Lower lobe of right lung (tissue), 2 donors: ENCODE results near the gene HDAC7. TPM values are rescaled to one million over a fixed set of nuclear protein-coding genes. Genes with fewer than 3 reads are reported as not detected.

Source experiments
- ATAC-seq, 2 donors: fragments of 200-7000 bp; cut with Tn5 transposase; one replicate each; pipeline ENCODE4 v1.9.1; 2020 to 2022; ENCODE audit warnings: mild to moderate bottlenecking in 2 of 2, moderate library complexity in 2 of 2
- DNase-seq: peaks from one replicate; pipeline ENCODE4 v3.0.0-alpha.2; 2020
- H3K27ac ChIP-seq: fragments of 200-600 bp; one replicate; pipeline ENCODE4 v1.8.0; 2022
- H3K27me3 ChIP-seq: fragments of 200-600 bp; one replicate; pipeline ENCODE4 v1.8.0; 2022; ENCODE audit warnings: low read depth
- H3K36me3 ChIP-seq: fragments of 200-600 bp; one replicate; pipeline ENCODE4 v1.8.0; 2022; ENCODE audit warnings: mild to moderate bottlenecking
- H3K4me1 ChIP-seq: fragments of 200-600 bp; one replicate; pipeline ENCODE4 v1.8.0; 2022
- H3K4me3 ChIP-seq: fragments of 200-600 bp; one replicate; pipeline ENCODE4 v1.8.0; 2022; ENCODE audit warnings: mild to moderate bottlenecking
- H3K9me3 ChIP-seq: fragments of 200-600 bp; one replicate; pipeline ENCODE4 v1.8.0; 2022
- CTCF ChIP-seq: fragments of 200-600 bp; IDR thresholded peaks from one replicate; pipeline ENCODE4 v1.8.0; 2022; ENCODE audit warnings: antibody characterized with exemption, mild to moderate bottlenecking
- intact Hi-C: fragments of 100-400 bp; cut with DNase I; formaldehyde crosslinking; loops from one replicate; pipeline ENCODE4 v1.11.0; 2022
- total RNA-seq: library from RNA; stranded (reverse); fragmentation: NEBNext Ultra II Directional; extraction: Animal tissue kit (Norgen Biotek cat#: 25700); gene quantifications from one replicate; pipeline ENCODE4 v1.2.1, GENCODE V29; 2021
- donor health status: DM: no; HTN: yes; CAD: no; lungs with severe emphysema.

The HDAC7 gene
- total RNA-seq, 1 donor from 2014 or later: 104 TPM

GRCh38 chr12:47748507-47748828 is 71.2 kb downstream of the HDAC7 start:
- no peaks in the 10 kb centered on the region for H3K9me3 ChIP-seq
- H3K4me3 ChIP-seq: no peak overlapping the region
- no peaks in the 10 kb centered on the region for H3K27me3 ChIP-seq
- peaks cover 53% of the 10 kb centered on the region for H3K36me3 ChIP-seq
- DNase-seq (no peak), ATAC-seq (no peak)
- TF ChIP-seq CTCF: no peak
- H3K27ac ChIP-seq: no peak overlapping the region
- H3K4me1 ChIP-seq: peaks cover 18% of the 10 kb centered on the region
- intact Hi-C loops: no loop called here

- no peak overlapping the region for H3K27ac ChIP-seq
- H3K4me1 ChIP-seq: peaks cover 12% of the 10 kb centered on the region
- H3K9me3 ChIP-seq: no peaks in the 10 kb centered on the region
- H3K27me3 ChIP-seq: no peaks in the 10 kb centered on the region
- peaks cover 53% of the 10 kb centered on the region for H3K36me3 ChIP-seq
- H3K4me3 ChIP-seq: no peak overlapping the region
- DNase-seq (no peak), ATAC-seq (no peak)
- intact Hi-C loops: no loop called here
- TF ChIP-seq CTCF: no peak
Measured at GRCh38 chr12:47747596-47748506, 71.9 kb downstream of the HDAC7 start.

GRCh38 chr12:47747126-47747525 is 72.6 kb downstream of the HDAC7 start:
- intact Hi-C loops: no loop called here
- H3K4me1 ChIP-seq: peaks cover 4% of the 10 kb centered on the region
- no peak overlapping the region for H3K4me3 ChIP-seq
- TF ChIP-seq CTCF: no peak
- no peaks in the 10 kb centered on the region for H3K9me3 ChIP-seq
- no peaks in the 10 kb centered on the region for H3K27me3 ChIP-seq
- H3K27ac ChIP-seq: no peak overlapping the region
- DNase-seq (no peak), ATAC-seq (no peak)
- H3K36me3 ChIP-seq: peaks cover 53% of the 10 kb centered on the region

GRCh38 chr12:47746523-47746922 is 73.2 kb downstream of the HDAC7 start:
- H3K36me3 ChIP-seq: peaks cover 52% of the 10 kb centered on the region
- TF ChIP-seq CTCF: no peak
- H3K27ac ChIP-seq: no peak overlapping the region
- H3K9me3 ChIP-seq: no peaks in the 10 kb centered on the region
- ATAC-seq (no peak), DNase-seq (no peak)
- intact Hi-C loops: no loop called here
- no peak overlapping the region for H3K4me3 ChIP-seq
- peaks cover 10% of the 10 kb centered on the region for H3K4me1 ChIP-seq
- H3K27me3 ChIP-seq: no peaks in the 10 kb centered on the region

- no peaks in the 10 kb centered on the region for H3K9me3 ChIP-seq
- H3K27me3 ChIP-seq: no peaks in the 10 kb centered on the region
- TF ChIP-seq CTCF: no peak
- DNase-seq: no peak
- peaks cover 14% of the 10 kb centered on the region for H3K4me1 ChIP-seq
- ATAC-seq: no peak
- no peak overlapping the region for H3K4me3 ChIP-seq
- H3K27ac ChIP-seq: no peak overlapping the region
- H3K36me3 ChIP-seq: peaks cover 48% of the 10 kb centered on the region
- intact Hi-C loops: no loop called here
Measured at GRCh38 chr12:47746073-47746472, 73.6 kb downstream of the HDAC7 start.
